GM21381 (cell line): Measurements from ENCODE around the gene EPHA6.
"Not testable (repeated sequence)": the region's sequence is repeated elsewhere in the genome, so short reads cannot be mapped to it uniquely, and the experiment has no call there.

Source experiments
- ATAC-seq: cut with Tn5 transposase; IDR thresholded peaks from one replicate; pipeline ENCODE4 v1.9.1; 2021; ENCODE audit warnings: mild to moderate bottlenecking, moderate library complexity; ENCODE audit not compliant: unreplicated experiment

The EPHA6 gene

DNA sequence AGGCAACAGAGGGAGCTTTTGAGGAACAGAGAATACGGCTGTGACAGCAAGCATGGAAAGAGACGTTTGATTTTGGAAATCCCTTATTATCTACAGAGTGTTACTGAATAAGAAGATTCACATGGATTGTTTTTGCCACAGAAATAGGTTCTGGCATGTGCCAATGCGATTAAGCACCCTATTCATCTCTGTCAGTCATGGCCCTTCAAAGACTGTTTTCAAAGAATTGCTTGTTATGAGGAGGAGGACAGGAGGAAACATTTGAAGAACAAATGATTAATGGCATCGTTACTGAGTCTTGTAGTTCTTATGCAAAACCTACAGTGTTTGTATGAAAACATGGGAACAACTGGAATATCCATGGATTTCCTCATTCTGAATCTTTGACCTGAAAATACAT is 86.2 kb downstream of the EPHA6 start:
- ATAC-seq, result no peak

DNA sequence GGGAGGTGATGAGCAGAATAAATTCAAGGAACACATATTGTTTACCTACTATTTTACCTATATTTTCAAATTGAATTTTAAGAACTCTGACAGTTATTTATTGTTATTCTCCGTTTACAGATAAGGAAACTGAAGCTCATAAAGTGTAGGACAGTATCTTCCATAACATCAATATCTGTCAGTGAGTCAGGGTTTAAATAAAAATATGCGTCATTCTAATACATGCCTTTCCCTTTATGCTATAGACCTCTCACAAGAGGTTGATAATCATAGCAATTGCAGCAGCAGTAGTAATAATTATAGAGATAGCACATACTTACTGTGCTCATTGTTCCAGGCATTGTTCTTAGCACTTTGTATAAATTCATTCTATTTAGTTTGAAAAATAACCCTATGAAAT is 101.1 kb downstream of the EPHA6 start:
- ATAC-seq, result no peak

DNA sequence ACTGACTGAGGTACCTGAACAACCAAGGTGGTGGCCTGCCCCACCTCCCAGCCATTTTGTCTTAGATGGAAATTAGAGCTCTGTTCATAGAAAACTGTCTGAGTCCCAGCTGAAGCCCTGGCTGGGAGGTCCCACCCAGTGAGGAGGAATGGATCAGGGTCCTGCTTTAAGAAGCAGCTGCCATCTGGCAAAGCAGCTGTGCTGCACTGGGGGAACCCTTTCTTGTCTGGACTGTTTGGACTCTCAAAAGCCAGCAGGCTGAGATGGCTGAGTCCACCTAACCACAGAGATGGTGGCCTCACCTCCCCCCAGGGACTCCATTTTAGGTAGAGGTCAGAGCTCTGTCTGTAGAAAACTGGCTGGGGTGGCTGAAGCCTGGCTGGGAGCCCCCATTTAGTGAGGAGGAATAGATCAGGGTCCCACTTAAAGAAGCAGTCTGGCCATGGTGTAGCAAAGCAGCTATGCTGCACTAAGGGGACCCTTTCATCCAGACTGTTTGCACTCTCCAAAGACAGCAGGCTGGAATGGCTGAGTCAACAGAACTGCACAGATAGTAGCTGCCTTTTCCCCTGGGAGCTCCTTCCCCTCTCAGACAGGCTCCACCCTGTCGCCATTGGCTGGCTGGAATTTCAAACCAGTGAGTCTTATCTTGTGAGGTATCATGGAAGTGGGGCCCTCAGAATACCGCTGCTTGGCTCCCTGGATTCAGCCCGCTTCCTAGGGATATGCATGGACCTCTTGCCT is 116.9 kb downstream of the EPHA6 start:
- ATAC-seq, result no peak

DNA sequence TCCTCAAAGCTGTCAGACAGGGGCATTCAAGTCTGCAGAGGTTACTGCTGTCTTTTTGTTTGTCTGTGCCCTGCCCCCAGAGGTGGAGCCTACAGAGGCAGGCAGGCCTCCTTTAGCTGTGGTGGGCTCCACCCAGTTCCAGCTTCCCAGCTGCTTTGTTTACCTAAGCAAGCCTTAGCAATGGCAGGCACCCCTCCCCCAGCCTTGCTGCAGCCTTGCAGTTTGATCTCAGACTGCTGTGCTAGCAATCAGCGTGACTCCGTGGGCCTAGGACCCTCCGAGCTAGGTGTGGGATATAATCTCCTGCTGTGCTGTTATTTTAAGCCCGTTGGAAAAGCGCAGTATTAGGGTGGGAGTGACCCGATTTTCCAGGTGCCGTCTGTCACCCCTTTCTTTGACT is 127.7 kb downstream of the EPHA6 start:
- ATAC-seq, result not testable (repeated sequence)

DNA sequence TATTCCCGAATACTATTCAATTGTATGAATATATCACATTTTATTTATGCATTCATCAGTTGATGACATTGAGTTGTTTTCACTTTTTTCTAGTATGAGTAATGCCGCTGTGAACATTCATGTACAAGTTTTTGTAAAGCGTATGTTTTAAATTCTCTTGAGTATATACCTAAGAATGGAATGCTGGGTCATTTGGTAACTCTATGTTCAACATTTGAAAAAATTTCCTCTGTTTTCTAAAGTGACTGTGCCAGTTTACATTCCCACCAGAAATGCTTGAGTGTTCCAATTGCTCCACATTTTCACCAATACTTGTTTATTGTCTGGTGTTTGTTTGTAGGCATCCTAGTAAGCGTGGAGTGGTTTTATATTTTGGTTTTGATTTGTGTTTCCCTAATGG is 144.5 kb downstream of the EPHA6 start:
- no peak for ATAC-seq

DNA sequence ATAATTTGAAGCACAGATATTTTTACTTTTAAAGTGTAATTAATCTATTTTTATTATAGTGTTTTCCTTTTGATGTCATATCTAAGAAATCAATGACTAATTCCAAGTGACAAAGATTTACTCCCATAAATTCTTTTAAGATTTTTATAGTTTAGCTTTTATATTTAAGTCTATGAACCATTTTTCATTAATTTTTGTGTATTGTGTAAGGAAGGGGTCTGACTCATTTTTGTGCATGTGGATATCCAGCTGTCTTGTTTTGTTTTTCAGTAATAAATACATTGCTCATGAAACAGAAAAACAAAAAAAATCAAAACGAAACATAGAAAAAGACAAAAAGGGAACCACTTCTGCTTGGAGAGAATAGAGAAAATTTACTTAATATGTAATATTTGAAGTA is 145.1 kb downstream of the EPHA6 start:
- no peak for ATAC-seq

DNA sequence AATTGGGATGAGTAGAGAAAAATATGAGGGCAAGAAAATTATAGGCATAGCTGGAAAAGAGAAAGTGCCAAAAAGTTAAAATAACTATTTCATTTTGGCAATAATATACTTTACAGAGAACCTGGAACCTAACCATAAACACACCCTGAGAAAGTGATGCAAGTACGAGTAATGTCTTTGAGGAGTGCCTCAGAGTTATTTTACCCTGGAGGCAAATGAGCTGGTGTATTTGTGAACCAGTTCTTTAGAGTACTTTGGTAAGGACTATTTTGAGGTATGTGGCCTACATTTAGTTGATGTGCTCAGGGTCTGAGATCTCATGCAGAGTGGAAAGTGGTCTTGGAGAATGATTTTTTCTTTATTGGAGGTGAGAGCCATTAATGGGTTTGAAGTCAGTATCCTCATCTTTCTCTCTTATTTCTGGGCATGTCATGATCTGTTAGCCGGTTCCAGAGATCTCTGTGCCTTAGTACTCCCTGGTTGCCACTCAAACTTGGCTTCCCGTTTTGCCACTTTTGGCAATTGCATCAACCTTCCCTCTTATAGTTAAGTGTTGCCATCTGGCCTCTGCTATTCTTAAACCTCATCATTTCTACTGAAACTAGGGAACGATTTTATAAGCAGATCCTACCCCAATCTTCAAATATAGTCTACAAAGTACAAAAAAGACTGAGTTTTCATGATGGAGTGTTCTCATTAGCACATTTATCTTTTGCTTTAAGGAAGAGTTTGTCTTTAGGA is 145.7 kb downstream of the EPHA6 start:
- ATAC-seq, result no peak

DNA sequence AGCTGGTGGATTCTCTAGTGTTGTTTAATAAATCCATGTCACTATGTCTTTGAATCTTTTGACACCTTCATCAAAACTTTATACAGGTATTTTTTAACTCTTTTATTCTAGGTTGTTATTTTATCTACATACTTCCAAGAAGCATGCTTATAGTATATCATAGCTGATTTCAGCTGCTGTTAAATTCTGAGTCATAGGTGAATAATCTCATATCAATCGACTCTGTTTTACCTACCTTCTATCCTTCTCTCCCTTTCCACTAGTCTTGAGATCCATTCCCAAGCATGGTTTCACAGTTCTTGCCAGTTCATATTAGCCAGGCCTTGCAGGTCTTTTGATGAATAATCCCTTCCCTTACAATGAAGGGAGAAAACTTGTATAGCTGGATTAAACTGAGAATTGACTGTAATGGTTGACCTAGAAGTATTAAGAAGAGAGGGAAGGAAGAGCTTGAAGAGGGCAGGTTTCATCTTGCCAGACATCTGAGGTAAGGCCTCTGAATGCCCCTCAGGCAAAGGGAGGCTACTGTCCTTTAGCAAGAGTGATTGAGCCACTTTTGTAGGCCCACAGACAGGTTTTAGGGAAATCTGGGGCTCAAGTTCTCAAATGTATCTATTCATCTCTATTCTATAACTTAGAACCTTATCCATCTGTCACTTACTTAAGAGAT is 146.4 kb downstream of the EPHA6 start:
- no peak for ATAC-seq

DNA sequence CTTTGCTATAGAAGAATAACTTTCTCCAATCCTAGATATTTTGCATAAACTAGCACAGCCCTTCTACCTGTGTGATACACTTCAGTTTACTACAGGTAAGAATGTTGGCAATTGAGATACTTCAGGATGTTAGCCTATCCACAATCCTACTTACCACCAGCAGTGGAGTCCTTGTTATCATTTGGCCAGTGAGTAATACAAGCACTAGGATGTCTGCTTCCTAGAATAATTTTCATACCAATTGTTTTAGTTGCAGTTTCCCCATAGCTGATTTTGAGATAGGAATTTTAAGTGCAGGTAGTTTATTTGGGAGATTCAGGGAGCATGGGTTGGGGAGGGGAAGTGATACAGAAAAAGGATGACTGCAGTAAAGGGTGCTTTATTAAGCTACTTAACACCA is 147.2 kb downstream of the EPHA6 start:
- no peak for ATAC-seq

DNA sequence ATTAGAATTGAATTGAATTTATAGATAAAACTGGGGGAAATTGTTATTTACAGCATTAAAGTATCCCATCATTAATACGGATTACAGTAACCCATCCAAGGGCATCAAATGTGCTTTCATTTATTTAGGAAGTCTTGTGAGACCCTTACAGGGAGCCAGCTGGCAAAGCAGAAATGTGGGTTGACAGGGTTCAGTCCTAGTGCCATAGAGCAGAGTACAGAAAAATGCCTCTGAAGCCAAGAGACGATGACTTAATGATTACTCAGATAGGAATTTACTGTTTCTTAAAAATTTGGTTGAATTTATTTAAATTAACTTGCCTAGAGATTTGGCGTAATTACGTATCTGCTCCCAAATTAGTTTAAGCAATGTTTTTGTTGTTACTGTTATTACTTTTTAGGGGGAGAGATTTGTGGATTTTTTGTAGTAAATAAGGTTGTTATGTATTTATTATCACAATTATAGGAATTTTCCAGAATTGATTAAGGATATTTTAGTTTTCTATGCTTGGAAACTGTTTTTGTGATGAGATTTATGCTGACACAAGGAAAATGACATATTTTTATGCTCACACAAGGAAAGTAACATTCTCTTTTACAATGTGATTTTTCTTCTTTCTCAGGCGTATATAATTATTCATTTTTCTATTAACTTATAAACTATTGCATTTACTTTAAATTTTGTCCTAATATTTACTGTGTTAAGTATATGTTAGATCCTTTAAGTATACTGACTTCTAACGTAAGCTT is 152.0 kb downstream of the EPHA6 start:
- ATAC-seq, result no peak

DNA sequence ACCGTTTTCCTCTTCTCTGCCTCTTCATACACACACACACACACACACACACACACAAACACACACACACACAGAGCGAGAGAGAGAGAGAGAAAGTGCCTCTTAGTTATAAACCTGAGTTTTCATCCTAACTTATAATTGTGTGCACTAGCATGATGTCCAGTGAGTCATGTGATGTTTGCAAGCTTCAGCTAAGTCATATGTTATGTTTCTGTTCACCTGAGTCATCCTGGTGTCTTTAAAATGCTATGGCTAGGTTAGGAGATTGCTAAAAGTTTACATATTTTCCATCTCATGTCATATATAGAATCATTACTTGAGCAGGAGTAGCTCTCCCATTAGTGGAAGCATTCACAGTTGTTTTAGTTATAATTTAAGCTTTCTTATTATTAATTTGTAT is 155.8 kb downstream of the EPHA6 start:
- no peak for ATAC-seq

DNA sequence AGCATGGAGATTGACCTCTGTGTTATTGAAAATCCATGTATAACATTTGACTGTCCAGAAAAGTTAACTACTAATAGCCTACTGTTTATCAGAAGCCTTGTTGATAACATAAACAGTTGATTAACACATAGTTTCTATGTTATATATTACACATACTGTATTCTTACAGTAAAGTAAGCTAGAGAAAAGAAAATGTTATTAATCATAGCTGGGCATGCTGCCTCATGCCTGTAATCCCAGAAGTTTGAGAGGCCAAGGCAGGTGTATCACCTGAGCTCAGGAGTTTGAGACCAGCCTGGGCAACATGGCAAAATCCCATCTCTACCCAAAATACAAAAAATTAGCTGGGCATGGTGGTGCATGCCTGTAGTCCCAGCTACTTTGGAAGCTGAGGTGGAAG is 163.3 kb downstream of the EPHA6 start:
- ATAC-seq, result no peak

DNA sequence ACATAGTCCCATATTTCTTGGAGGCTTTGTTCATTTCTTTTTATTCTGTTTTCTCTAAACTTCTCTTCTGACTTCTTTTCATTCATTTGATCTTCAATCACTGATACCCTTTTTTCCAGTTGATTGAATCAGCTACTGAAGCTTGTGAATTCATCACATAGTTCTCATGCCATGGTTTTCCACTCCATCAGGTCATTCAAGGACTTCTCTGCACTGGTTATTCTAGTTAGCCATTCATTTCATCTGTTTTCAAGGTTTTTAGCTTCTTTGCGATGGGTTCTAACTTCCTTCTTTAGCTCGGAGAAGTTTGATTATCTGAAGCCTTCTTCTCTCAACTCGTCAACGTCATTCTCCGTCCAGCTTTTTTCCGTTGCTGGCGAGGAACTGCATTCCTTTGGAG is 169.3 kb downstream of the EPHA6 start:
- not testable (repeated sequence) for ATAC-seq

DNA sequence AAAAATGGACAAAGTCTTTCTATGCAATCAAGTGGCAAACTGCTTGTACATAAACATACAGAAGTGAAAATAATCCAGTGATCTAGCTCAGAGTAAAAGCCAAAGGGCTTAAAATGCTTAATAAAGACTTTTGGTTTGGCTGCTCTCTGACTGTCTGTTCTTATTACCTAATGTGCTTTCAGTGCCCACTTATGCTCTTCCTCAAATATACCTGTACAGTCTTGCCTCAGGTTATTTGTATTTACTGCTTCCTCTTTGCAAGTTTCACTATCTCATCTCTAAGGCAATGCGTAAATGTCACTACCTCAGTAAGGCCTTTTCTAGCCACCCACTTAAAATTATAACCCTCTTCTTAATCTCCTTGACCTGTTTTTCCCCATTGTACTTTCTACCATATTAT is 171.8 kb downstream of the EPHA6 start:
- no peak for ATAC-seq

DNA sequence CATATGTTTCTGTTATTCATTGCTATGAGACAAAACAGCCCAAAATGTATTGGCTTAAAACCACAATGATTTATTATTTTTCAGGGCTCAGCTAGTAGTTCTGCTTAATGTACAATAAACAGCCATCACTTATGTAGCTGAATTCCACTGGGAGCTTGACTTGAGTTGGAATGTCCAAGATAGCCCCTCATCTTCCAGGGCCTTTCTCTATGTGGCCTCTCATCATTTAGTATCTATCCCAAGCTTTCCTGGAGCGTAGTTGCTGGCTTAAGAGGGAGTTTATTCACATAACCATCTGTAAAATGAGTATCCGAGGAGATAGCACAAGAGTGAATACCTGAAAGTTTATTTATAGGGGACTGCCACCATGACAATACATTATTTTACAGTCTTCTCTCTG is 176.8 kb downstream of the EPHA6 start:
- no peak for ATAC-seq

DNA sequence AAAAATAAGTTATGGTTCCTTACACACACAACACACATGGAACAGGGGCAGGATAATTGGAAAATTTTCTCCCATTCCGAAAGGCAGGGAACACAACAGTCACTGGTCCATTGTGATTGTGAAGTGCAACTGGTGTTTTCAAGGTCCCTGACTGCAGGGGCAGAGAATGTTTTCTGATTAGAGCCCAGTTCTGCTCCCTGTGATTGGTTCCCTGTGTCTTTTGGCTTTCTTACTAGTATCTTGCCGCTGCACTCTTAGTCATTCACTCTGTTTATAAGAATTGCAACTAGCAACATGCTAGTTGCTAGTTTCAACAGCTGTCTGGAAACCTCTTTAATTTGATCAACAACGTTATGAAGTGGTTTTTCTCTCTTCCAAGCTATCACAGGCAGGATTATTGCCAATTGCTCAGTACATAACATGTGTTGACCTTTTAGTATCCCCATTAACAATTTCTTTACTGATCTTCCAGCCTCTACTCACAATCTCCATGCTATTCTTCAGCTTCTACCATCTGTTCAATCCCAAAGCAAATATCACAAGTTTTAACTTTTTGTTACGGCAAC is 177.5 kb downstream of the EPHA6 start:
- ATAC-seq, result no peak

DNA sequence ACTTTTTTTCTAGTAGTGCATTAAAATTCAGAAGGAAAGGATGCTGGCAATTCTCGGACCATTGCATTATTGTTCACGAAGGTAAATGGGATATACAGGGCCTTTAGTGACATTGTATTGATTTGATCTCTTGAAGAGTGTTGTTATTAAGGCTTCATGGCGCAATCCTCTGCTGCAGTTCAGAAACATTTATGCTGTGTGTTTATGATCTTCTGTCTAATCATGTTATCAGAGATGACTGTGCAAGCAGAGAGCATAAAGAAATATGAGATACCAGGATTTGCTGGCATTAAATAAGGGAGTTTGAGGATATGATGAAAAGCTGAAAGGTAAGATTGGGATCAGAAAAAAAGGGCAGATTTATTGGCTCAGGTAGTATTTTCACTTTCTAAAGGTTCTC is 180.6 kb downstream of the EPHA6 start:
- no peak for ATAC-seq

DNA sequence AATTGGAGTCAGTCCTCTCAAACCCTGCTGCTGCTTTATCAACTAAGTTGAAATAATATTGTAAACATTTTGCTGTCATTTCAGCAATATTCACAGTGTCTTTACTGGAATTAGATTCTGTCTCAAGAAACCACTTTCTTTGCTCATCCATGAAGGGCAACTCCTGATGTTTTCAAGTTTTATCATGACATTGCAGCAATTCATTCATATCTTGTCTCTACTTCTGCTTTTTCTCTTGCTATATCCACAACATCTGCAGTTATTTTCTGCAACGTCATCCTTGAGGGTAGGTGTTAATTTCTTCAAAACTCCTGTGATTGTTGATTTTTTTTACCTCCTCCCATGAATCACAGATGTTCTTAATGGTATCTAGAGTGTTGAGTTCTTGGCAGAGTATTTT is 181.6 kb downstream of the EPHA6 start:
- no peak for ATAC-seq

DNA sequence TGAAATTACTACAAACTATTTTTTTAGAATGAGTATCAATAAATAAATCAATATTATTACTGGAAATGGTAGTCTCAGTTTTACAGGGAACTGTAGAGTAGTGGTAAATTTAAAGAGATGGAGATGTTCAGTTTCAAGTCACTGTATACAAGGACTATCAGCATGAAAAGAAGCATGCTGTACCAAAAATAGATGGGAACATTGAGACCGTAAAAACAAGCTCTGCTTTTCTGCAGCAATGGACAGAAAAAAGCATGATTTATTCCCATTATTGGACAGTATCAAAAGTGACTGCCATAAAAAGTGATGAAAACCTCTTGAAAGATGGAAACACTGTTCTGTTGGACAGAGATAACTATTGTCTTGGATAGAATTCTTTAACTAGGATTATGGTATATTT is 187.2 kb downstream of the EPHA6 start:
- no peak for ATAC-seq

DNA sequence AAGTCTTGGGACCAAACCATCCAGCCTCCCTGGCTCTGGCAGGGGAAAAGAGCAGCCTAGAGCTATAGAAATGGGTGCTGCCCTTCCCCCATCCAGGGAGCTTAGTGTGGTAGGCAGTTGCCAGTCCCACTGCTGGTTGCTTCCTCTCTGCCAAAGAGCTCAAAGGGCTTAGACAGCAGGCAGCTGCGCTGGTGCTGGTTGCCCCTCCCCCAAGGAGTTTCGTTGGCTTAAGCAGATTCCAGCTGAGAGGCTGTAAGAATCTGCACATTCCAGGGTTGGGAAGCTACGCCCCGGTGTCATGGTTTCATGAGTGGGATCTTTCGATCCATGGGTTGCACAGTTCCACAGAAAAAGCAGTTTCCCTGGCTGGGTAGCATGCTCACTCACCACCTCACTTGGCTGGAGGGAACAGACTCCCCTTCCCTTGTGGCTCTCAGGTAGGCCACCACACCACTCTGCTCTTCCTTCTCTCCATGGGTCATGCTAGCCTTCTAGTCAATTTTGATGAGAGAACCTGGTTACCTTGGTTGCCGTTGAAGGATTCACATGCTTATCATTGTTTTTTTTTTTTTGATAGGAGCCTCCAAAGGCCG is 195.1 kb downstream of the EPHA6 start:
- no peak for ATAC-seq
